Posterior vena cava (tissue), 2 donors: ENCODE results near the gene NCMAP. TPM values are rescaled to one million over a fixed set of nuclear protein-coding genes. Genes with fewer than 3 reads are reported as not detected.
"Not testable (repeated sequence)": the region's sequence is repeated elsewhere in the genome, so short reads cannot be mapped to it uniquely, and the experiment has no call there.

Source experiments
- DNase-seq: peaks from one replicate; pipeline ENCODE4 v3.0.0-alpha.2; 2020; ENCODE audit warnings: low spot score
- intact Hi-C, 2 donors: fragments of 100-400 bp; cut with DNase I; formaldehyde crosslinking; loops; one replicate each; pipeline versions ENCODE4 v1.14.1 to v1.14.2; 2022 to 2023
- total RNA-seq, 2 donors: library from RNA; stranded (reverse); fragmentation: NEBNext Ultra II Directional; extraction: Animal tissue kit (Norgen Biotek cat#: 25700); gene quantifications; one replicate each; pipeline ENCODE4 v1.2.1, GENCODE V29; 2021
- donor health status: DM: yes; HTN: yes; CAD: no.
- donor health status: DM: yes; HTN: yes; CAD: no.

The NCMAP gene
- total RNA-seq, 2 donors from 2014 or later: not detected

- no peak for DNase-seq
- intact Hi-C loops: no loop called here
Observed at GRCh38 chr1:24540051-24540905, 15.6 kb upstream of the NCMAP start.

- intact Hi-C loops: no loop called here
- no peak for DNase-seq
Observed at GRCh38 chr1:24540906-24541710, 14.8 kb upstream of the NCMAP start.

- intact Hi-C loops: loop anchor here in 1 of 2 donors (1.0 kb wide), 1 partner anchor 12 kb away; no protein-coding TSS in a partner anchor
- DNase-seq: no peak
Observed at GRCh38 chr1:24541711-24542346, 14.1 kb upstream of the NCMAP start.

- DNase-seq: no peak
- intact Hi-C loops: no loop called here
Observed at GRCh38 chr1:24544239-24544638, 11.6 kb upstream of the NCMAP start.

- intact Hi-C loops: no loop called here
- no peak for DNase-seq
Observed at GRCh38 chr1:24545662-24546061, 10.2 kb upstream of the NCMAP start.

GRCh38 chr1:24547195-24547594, 8.7 kb upstream of the NCMAP start:
- DNase-seq: no peak
- intact Hi-C loops: no loop called here

GRCh38 chr1:24548070-24548469, 7.8 kb upstream of the NCMAP start:
- intact Hi-C loops: no loop called here
- no peak for DNase-seq

- intact Hi-C loops, DNase-seq: not testable (repeated sequence)
Observed at GRCh38 chr1:24549210-24549609, 6.7 kb upstream of the NCMAP start.

GRCh38 chr1:24551290-24551959, 4.5 kb upstream of the NCMAP start:
- DNase-seq: no peak
- intact Hi-C loops: no loop called here

- no peak for DNase-seq
- intact Hi-C loops: no loop called here
Observed at GRCh38 chr1:24551960-24552571, 3.8 kb upstream of the NCMAP start.

- no peak for DNase-seq
- intact Hi-C loops: loop anchor here in 1 of 2 donors (1.0 kb wide), 1 partner anchor 12 kb away; no protein-coding TSS in a partner anchor
Observed at GRCh38 chr1:24553931-24554330, 2.0 kb upstream of the NCMAP start.

- DNase-seq: no peak
- intact Hi-C loops: loop anchor here in 1 of 2 donors (1.0 kb wide), 1 partner anchor 12 kb away; no protein-coding TSS in a partner anchor
Observed at GRCh38 chr1:24554714-24555113, 1.2 kb upstream of the NCMAP start.

GRCh38 chr1:24556414-24556795, 518 bp downstream of the NCMAP start:
- intact Hi-C loops: no loop called here
- no peak for DNase-seq

GRCh38 chr1:24557220-24557619, 1.3 kb downstream of the NCMAP start:
- intact Hi-C loops: no loop called here
- DNase-seq: no peak

- intact Hi-C loops: no loop called here
- DNase-seq: no peak
Observed at GRCh38 chr1:24557711-24558131, 1.8 kb downstream of the NCMAP start.

GRCh38 chr1:24558455-24558854, 2.6 kb downstream of the NCMAP start:
- intact Hi-C loops: no loop called here
- no peak for DNase-seq

GRCh38 chr1:24558902-24559791, 3.3 kb downstream of the NCMAP start:
- intact Hi-C loops: no loop called here
- DNase-seq: no peak

- no peak for DNase-seq
- intact Hi-C loops: no loop called here
Observed at GRCh38 chr1:24560361-24560760, 4.5 kb downstream of the NCMAP start.
